ENCODE results near the gene RAD51.

The RAD51 gene

DNA sequence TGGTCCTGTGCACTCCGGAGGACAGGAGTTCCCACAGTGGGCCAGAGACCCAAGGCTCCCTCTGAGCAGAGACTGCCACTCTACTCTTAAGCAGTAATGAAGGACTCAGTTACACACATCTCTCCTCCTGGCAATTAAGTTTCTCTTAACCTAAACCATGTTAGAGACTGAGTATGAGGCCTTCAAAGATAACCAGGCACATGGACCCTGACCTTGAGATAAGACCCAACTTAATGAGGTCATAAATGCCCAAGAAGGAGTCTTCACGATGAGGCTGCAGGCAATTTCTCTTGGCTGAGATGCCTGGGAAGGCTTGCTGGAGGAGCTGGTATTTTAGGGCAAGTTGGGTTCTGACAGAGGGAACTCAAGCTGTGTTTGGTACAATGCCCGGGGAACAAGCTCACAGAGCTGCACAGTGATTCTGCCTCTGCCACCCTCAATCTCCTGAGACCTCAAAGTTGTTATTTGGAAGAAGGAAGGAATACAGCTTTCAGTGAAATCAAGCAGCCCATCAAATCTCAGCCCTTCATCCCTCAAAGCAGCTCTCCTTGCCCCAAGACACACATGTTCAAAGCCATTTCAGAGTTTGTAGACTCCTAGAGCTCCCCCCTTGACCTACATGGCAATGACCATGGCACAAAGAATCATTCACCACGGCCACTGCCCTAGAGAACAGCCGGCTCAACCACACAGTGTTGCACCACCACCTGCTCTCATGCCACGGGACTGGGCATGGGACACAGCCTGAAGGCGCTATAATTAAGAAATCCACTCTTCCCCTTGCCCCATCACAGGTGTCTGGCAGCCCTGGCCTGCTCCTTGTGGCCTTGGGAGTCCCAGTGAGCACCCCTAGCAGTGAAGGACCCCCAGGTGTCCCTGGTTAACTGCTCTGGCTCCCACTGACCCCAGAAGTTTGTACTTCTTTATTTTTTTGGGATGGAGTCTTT lies 53.0 kb downstream of the RAD51 start:
- Histone ChIP-seq H3K9me3 (ENCODE audit: control insufficient read depth in 1 of 2, low read length in 2 of 2) (no peaks in the 10 kb centered on the region), H3K4me1 (ENCODE audit: control insufficient read depth in 1 of 2, insufficient read depth in 2 of 2, low read length in 2 of 2) (no peaks in the 10 kb centered on the region), H3K4me3 (ENCODE audit: low read depth in 1 of 2, low read length in 2 of 2) (no peak overlapping the region), H3K36me3 (ENCODE audit: control insufficient read depth in 1 of 2, insufficient read depth in 2 of 2, low read length in 2 of 2) (peaks cover 30 to 78% of the 10 kb centered on the region in 2 donors), H3K27ac (ENCODE audit: low read length) (no peak overlapping the region), H3K27me3 (ENCODE audit: low read depth, low read length) (no peaks in the 10 kb centered on the region)

DNA sequence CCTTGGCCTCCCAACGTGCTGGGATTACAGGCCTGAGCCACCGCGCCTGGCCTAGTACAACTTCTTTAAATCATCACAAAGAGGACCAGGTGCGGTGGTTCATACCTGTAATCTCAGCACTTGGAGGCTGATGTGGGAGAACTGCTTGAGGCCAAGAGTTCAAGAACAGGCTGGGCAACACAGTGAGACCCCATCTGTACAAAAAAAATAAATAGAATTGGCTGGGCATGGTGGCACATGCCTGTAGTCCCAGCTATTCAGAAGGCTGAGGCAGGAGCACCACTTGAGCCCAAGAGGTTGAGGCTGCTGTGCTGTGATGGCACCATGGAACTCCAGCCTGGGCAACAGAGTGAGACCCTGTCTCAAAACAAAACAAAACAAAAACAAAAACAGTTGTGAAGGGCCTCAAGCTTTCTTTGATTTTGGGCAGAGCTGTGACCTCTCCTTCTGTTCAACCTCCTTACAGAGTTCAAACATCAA lies 54.2 kb downstream of the RAD51 start:
- Histone ChIP-seq H3K4me3 (ENCODE audit: low read depth in 1 of 2, low read length in 2 of 2) (no peak overlapping the region), H3K9me3 (ENCODE audit: control insufficient read depth in 1 of 2, low read length in 2 of 2) (no peaks in the 10 kb centered on the region), H3K36me3 (ENCODE audit: control insufficient read depth in 1 of 2, insufficient read depth in 2 of 2, low read length in 2 of 2) (peaks cover 30 to 66% of the 10 kb centered on the region in 2 donors), H3K27ac (ENCODE audit: low read length) (no peak overlapping the region), H3K27me3 (ENCODE audit: low read depth, low read length) (no peaks in the 10 kb centered on the region), H3K4me1 (ENCODE audit: control insufficient read depth in 1 of 2, insufficient read depth in 2 of 2, low read length in 2 of 2) (peaks cover 0 to 9% of the 10 kb centered on the region in 2 donors)

DNA sequence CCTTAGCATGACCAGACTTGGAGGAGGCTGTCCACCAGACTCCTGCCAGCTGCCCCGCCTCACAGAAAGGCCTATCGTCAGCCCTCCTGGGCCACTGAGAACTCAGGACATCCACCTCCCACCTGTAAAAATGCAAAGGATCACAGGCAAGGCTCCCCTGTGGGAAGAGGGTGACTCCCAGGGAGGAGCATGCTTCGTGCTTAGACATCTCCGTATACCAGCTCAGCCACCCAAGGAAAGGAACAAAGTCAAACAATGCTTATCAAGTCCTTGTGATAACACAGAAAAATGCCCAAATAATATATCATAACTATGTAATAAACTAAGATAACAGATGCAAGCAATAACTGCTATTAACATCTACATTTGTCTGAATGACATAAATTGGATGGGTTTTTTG lies 55.9 kb downstream of the RAD51 start:
- Histone ChIP-seq H3K27ac (ENCODE audit: low read length) (no peak overlapping the region), H3K9me3 (ENCODE audit: control insufficient read depth in 1 of 2, low read length in 2 of 2) (no peaks in the 10 kb centered on the region), H3K4me1 (ENCODE audit: control insufficient read depth in 1 of 2, insufficient read depth in 2 of 2, low read length in 2 of 2) (peaks cover 0 to 16% of the 10 kb centered on the region in 2 donors), H3K36me3 (ENCODE audit: control insufficient read depth in 1 of 2, insufficient read depth in 2 of 2, low read length in 2 of 2) (peaks cover 21 to 50% of the 10 kb centered on the region in 2 donors), H3K27me3 (ENCODE audit: low read depth, low read length) (no peaks in the 10 kb centered on the region), H3K4me3 (ENCODE audit: low read depth in 1 of 2, low read length in 2 of 2) (no peak overlapping the region)

DNA sequence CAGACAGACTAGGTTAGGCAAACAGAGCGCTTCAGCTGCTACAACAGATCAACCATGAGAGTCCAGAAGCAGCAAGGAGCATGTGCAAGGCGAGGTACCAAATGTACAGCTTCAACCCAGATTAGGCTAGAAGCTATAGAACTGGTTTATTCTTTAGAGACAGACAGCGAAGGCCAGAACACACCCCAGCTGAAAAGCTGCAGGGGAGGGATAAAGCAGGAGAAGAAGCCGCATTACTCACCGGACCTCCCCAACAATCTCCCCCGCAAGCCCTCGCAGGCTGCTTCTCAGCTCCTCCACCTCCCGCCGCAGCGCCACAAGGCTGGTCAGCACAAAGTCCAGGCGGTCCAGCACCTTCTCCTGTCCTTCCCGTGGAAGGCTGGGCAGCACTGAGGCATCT lies 56.8 kb downstream of the RAD51 start:
- Histone ChIP-seq H3K4me1 (ENCODE audit: control insufficient read depth in 1 of 2, insufficient read depth in 2 of 2, low read length in 2 of 2) (peaks cover 0 to 17% of the 10 kb centered on the region in 2 donors), H3K27me3 (ENCODE audit: low read depth, low read length) (no peaks in the 10 kb centered on the region), H3K27ac (ENCODE audit: low read length) (no peak overlapping the region), H3K9me3 (ENCODE audit: control insufficient read depth in 1 of 2, low read length in 2 of 2) (no peaks in the 10 kb centered on the region), H3K4me3 (ENCODE audit: low read depth in 1 of 2, low read length in 2 of 2) (no peak overlapping the region), H3K36me3 (ENCODE audit: control insufficient read depth in 1 of 2, insufficient read depth in 2 of 2, low read length in 2 of 2) (peaks cover 21 to 45% of the 10 kb centered on the region in 2 donors)

DNA sequence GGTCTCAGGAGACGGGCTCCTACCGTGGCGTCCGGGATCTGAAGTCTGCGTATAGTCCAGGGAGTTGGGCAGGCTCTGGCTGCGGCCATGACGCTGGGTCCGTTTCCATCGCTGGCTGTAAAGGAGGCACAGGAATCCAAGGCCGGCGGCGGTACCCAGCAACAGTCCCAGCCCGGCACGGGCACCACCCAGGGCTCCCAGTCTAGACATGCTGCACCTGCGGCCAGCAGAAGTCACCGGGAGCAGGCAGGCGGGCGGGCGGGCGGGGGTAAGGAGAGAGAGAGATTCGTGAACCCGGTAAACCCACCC lies 59.6 kb downstream of the RAD51 start:
- peak overlapping the region; percentile 51 for H3K27ac ChIP-seq (ENCODE audit: low read length)

DNA sequence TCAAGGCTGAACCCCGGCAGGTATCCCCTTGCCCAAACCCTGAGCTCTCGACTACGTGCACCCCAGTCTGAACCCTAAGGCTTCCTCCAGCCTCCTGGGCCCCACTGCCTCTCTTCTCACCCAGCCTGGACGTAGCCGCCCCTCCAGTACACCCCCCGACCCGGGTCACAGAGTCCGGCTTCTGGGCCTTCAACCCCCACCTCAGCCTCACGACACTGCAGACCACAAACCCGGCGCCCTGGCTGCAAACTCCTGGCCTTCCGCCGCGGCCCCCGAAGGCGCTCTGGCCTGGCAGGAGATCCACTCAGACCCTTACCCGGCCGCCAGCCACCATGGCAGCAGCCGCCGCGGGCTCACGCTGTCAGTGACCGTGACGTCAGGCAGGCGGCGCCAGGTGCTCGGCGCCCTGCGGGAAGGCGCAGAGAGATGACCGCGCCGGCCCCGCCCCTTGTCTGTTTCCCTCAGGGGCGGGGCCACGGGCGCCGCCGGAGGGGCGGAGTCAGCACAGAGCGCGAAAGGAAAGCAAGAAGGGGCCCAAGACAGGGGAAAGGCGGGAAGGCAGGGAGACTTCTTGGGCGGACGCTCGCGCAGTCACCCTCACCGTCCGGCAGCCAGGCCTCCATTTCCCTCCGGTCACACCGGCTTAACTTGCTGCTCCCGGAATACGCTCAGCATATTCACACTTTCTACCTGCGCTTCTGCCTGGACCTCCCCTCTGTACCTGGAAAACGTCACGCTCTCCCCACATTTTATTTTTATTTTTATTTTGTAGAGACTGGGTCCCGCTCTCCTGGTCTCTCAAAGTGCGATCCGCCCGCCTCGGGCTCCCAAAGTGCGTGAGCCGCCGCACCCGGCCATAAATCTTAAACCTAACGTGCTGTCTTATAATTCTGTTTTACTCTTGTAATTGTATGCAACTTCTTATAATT lies 60.2 kb downstream of the RAD51 start, which contains the start of gene RMDN3:
RMDN3 (minus strand) TSS at position 372 of the 929 bp plus-strand sequence. CDS start 471 bp downstream, outside the sequence.
- peak within 1 kb of the TSS; percentile 79 for H3K27ac ChIP-seq (ENCODE audit: low read length)
- peak within 1 kb of the TSS; percentile 80 to 98 for H3K4me3 ChIP-seq (ENCODE audit: low read depth in 1 of 2, low read length in 2 of 2)
- H3K27me3 ChIP-seq (ENCODE audit: low read depth, low read length) = no peaks in the 10 kb centered on the region
- H3K4me1 ChIP-seq (ENCODE audit: control insufficient read depth in 1 of 2, insufficient read depth in 2 of 2, low read length in 2 of 2) = peaks cover 0 to 17% of the 10 kb centered on the region in 2 donors
- H3K9me3 ChIP-seq (ENCODE audit: control insufficient read depth in 1 of 2, low read length in 2 of 2) = no peaks in the 10 kb centered on the region
- peaks cover 19 to 21% of the 10 kb centered on the region in 2 donors for H3K36me3 ChIP-seq (ENCODE audit: control insufficient read depth in 1 of 2, insufficient read depth in 2 of 2, low read length in 2 of 2)

More for the DNA sequence above, 59.6 kb downstream of the RAD51 start:
- peaks cover 21 to 24% of the 10 kb centered on the region in 2 donors for H3K36me3 ChIP-seq (ENCODE audit: control insufficient read depth in 1 of 2, insufficient read depth in 2 of 2, low read length in 2 of 2)
- H3K27me3 ChIP-seq (ENCODE audit: low read depth, low read length) = no peaks in the 10 kb centered on the region
- H3K4me3 ChIP-seq (ENCODE audit: low read depth in 1 of 2, low read length in 2 of 2) = peak overlapping the region; percentile 80 to 98
- H3K9me3 ChIP-seq (ENCODE audit: control insufficient read depth in 1 of 2, low read length in 2 of 2) = no peaks in the 10 kb centered on the region
- peaks cover 0 to 17% of the 10 kb centered on the region in 2 donors for H3K4me1 ChIP-seq (ENCODE audit: control insufficient read depth in 1 of 2, insufficient read depth in 2 of 2, low read length in 2 of 2)

DNA sequence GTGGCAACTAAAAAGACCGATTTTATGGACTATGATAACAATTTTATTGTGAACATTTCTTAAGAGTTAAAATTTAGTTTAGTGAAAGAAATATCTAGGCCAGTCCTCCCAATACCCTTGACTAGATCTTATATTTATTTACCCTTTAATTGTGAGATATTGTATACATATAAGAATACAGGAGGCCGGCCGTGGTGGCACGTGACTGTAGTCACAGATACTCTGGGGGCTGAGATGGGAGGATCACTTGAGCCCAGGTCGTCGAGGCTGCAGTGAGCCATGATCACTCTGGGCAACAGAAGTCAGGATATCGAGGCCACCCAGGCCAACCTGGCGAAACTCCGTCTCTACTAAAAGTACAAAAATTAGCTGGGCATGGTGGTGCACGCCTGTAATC lies 60.8 kb downstream of the RAD51 start:
- peaks cover 0 to 17% of the 10 kb centered on the region in 2 donors for H3K4me1 ChIP-seq (ENCODE audit: control insufficient read depth in 1 of 2, insufficient read depth in 2 of 2, low read length in 2 of 2)
- no peaks in the 10 kb centered on the region for H3K9me3 ChIP-seq (ENCODE audit: control insufficient read depth in 1 of 2, low read length in 2 of 2)
- peaks cover 15 to 16% of the 10 kb centered on the region in 2 donors for H3K36me3 ChIP-seq (ENCODE audit: control insufficient read depth in 1 of 2, insufficient read depth in 2 of 2, low read length in 2 of 2)
- peak overlapping the region; percentile 80 to 98 for H3K4me3 ChIP-seq (ENCODE audit: low read depth in 1 of 2, low read length in 2 of 2)
- no peak overlapping the region for H3K27ac ChIP-seq (ENCODE audit: low read length)
- no peaks in the 10 kb centered on the region for H3K27me3 ChIP-seq (ENCODE audit: low read depth, low read length)

DNA sequence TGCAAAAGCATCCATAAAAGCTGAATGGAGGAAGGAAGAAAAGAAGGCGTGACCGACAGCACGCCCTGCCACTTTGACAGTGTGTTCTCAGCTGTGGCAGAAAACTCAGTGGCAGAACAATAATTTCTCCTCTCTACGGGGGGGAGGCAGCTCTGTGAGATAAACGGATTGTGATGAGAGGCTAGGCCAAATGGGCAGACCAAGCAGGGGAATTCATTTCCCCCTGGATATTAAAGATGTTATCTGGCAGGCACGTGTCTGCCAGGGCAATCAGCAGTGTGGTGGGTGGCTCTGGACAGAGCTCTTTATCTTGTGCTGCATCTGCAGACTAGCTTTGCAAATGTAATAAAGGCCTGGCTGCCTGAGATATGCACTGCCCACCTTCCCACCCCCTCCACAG lies 62.0 kb downstream of the RAD51 start:
- H3K4me3 ChIP-seq (ENCODE audit: low read depth in 1 of 2, low read length in 2 of 2) = no peak overlapping the region
- no peaks in the 10 kb centered on the region for H3K9me3 ChIP-seq (ENCODE audit: control insufficient read depth in 1 of 2, low read length in 2 of 2)
- no peaks in the 10 kb centered on the region for H3K27me3 ChIP-seq (ENCODE audit: low read depth, low read length)
- H3K27ac ChIP-seq (ENCODE audit: low read length) = no peak overlapping the region
- peaks cover 0 to 17% of the 10 kb centered on the region in 2 donors for H3K4me1 ChIP-seq (ENCODE audit: control insufficient read depth in 1 of 2, insufficient read depth in 2 of 2, low read length in 2 of 2)
- peaks cover 4 to 9% of the 10 kb centered on the region in 2 donors for H3K36me3 ChIP-seq (ENCODE audit: control insufficient read depth in 1 of 2, insufficient read depth in 2 of 2, low read length in 2 of 2)

DNA sequence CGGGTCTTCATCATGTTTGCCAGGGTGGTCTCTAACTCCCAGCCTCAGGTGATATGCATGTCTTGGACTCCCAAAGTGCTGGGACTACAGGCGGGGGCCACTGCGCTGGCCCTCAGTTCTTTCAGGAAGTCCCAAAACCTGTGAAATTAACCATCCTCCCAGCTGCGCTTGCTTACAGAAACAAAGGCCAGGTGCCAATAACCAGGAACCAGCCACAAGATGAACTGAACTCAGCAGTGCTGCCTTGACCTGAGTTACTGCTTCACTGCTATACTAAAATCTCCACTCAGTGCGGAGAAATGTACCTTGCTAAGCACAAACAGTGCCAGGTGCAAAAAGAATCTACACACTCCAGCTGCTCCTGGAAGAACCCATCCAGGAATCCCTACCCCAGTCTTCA lies 65.0 kb downstream of the RAD51 start:
- H3K4me1 ChIP-seq (ENCODE audit: control insufficient read depth in 1 of 2, insufficient read depth in 2 of 2, low read length in 2 of 2) = peaks cover 0 to 25% of the 10 kb centered on the region in 2 donors
- H3K27me3 ChIP-seq (ENCODE audit: low read depth, low read length) = no peaks in the 10 kb centered on the region
- no peak overlapping the region for H3K4me3 ChIP-seq (ENCODE audit: low read depth in 1 of 2, low read length in 2 of 2)
- H3K27ac ChIP-seq (ENCODE audit: low read length) = no peak overlapping the region
- no peaks in the 10 kb centered on the region for H3K9me3 ChIP-seq (ENCODE audit: control insufficient read depth in 1 of 2, low read length in 2 of 2)
- no peaks in the 10 kb centered on the region for H3K36me3 ChIP-seq (ENCODE audit: control insufficient read depth in 1 of 2, insufficient read depth in 2 of 2, low read length in 2 of 2)

DNA sequence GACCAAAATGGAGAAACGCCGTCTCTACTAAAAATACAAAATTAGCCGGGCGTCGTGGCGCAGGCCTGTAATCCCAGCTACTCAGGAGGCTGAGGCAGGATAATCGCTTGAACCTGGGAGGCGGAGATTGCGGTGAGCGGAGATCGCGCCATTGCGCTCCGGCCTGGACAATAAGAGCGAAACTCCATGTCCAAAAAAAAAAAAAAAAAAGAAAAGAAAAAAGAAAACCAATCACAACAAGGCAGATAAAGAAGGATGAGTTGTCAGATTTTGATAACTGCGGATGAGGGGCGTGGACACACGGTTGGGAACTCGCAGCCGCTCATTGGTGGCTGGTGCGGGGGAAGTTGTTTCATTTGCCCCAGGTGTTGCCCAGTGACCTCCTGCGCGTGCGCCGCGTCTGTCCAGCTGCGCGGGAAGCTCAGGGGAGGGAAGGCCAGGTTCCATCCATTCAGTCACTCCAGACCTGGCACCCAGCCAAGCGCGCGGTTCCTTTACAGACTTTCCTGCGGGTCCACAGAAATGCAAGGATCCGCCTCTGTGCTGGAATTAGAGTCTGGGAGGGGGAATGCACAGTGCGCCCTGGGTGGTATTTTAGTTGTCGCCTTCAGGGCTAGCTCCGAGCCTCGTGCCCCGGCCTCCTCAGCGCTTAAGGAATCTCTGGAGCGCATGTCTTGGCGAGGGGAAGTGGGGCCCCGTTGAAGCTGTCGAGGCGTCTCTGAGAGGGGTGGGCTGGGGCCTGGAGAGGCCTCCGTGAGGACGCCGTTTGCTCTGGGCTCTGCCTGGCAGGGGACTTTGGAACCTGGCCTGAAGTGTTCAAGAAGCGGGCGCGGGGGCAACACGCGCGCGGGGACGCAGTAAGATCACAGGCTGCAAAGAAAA lies 68.2 kb downstream of the RAD51 start:
- Histone ChIP-seq H3K4me1 (ENCODE audit: control insufficient read depth in 1 of 2, insufficient read depth in 2 of 2, low read length in 2 of 2) (peaks cover 0 to 21% of the 10 kb centered on the region in 2 donors), H3K9me3 (ENCODE audit: control insufficient read depth in 1 of 2, low read length in 2 of 2) (no peaks in the 10 kb centered on the region), H3K4me3 (ENCODE audit: low read depth in 1 of 2, low read length in 2 of 2) (peak overlapping the region; percentile 56 to 75), H3K36me3 (ENCODE audit: control insufficient read depth in 1 of 2, insufficient read depth in 2 of 2, low read length in 2 of 2) (peaks cover 0 to 11% of the 10 kb centered on the region in 2 donors), H3K27ac (ENCODE audit: low read length) (peak overlapping the region; percentile 39), H3K27me3 (ENCODE audit: low read depth, low read length) (no peaks in the 10 kb centered on the region)

Data from muscle layer of duodenum (tissue), 2 donors.